HS-5 (cell line): ENCODE measurements around the gene SMPDL3A.
A peak's percentile ranks its signal among the peaks of the same experiment; 100 is the strongest.

Experiments used
- DNase-seq: peaks from one replicate; pipeline ENCODE4 v3.0.0-alpha.2; 2012; ENCODE audit warnings: low read depth

The SMPDL3A gene

DNA sequence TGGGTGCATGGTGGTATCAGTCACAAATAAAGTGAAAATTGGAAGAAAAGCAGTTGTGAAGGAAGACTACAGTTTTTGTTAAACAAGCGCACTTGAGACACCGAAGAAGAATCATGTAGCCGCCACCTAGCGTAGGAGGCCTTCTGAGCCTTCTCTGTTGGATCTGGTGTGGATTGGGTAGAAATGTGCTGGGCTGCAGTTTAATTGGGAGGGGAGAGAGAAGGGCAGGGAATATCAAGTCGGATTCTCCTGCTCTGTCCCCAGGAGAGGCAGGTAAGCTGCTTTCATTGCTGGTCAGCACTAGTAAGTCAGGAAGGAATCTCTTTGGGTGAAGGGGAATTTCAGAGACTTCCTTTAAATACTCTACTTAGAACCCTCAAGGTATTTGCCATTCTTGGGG is 10.8 kb upstream of the SMPDL3A start:
- no peak for DNase-seq

DNA sequence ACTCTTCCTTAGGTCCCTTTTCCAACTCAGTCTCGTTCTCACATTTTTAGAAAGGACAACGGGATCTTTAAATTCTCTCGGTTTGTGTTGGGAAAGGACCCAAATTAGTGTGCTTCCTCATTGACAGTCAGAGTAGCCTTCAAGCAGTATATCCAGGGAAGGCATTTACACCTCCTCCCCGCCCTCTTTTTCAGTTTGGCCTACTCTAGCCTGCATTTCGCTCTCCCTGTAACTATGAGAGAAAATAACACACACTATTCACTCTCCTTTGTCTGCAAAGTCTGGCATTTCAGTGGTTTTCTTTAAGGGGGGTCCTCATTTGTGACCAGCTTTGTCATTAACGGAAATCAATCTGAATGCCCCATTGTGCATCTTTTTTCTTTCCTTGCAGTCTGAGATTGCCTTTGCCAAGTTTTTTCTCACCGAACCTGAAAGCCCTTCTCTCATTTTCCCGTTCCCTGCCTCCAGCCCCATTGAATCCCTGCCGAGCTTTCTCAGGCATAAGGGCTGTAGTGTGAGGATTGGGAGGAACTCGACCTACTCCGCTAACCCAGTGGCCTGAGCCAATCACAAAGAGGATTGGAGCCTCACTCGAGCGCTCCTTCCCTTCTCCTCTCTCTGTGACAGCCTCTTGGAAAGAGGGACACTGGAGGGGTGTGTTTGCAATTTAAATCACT is 9.9 kb upstream of the SMPDL3A start:
- no peak for DNase-seq

DNA sequence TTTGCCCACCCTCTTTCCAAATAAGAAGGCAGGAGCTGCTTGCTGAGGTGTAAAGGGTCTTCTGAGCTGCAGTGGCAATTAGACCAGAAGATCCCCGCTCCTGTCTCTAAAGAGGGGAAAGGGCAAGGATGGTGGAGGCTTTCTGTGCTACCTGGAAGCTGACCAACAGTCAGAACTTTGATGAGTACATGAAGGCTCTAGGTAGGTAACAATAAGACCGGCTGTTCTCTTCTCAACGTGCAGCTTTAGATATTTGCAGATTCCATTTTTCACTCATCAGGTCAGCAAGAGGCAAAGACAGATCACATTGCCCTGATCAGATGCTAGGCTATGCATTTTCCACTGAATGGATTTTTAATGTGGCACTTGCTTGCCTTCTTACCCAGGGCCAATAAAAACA is 9.4 kb upstream of the SMPDL3A start, which contains the start of gene FABP7:
TSS of gene FABP7 (plus strand) at position 50 of the 400 bp plus-strand sequence. CDS start at position 129, 79 bp downstream.
- DNase-seq, result no peak

DNA sequence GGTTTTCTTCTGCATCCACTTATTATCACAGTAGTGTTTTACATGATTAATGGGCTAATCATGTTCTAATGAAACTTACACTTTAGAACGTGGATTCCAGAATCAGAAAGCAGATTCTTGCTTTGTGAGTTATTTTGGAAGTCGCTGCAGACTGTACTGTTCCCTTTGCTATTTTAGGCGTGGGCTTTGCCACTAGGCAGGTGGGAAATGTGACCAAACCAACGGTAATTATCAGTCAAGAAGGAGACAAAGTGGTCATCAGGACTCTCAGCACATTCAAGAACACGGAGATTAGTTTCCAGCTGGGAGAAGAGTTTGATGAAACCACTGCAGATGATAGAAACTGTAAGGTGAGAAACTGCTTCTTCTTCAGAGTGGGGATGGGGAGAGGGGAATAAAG is 8.9 kb upstream of the SMPDL3A start:
- DNase-seq, result no peak

DNA sequence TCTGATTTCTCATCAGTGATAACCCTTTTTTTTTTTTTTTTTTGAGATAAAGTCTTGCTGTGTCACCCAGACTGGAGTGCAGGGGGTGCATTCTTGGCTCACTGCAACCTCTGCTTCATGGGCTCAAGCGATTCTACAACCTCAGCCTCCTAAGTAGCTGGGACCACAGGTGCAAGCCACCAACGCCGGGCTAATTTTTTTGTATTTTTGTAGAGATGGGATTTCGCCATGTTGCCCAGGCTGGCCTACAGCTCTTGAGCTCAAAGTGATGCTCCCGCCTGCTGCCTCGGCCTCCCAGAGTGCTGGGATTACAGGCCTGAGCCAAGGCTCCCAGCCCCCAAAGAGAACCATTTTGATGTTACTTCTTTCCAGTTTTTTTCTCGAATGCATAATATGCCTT is 7.3 kb upstream of the SMPDL3A start:
- no peak for DNase-seq

DNA sequence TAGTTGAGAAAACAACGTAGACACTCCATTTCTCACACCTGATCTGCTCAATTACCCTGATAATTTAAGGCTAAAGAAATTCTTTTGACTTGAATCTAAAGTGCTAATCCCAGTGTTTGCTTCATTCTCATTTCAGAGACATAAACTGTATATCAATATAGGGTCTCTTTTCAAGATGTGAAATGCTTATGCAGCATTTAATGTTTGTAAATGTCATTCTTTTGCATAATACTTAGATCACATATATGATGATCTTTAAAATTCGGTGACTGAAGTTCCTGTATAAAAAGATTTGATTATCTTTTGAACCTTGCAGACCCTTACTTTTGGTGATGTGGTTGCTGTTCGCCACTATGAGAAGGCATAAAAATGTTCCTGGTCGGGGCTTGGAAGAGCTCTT is 5.7 kb upstream of the SMPDL3A start:
- no peak for DNase-seq

DNA sequence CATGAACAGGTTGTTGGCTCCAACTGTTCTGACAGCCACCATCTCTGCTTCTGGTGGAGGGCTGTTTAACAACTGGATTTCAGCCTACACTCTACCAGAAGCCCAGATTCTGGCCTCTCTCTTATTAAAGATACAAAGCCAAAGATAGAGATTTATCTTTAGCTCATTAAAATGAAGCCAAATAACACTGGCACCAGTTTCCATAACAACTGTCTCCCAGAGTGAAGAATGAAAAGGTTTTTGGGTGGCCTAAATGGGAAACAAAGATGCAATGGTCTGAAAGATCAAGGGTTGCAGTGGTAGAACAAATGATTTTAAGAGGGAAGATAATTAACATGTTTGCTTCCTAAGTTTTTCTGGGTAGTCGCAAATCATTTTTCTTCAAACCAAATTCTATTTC is 3.2 kb upstream of the SMPDL3A start:
- DNase-seq, result no peak

DNA sequence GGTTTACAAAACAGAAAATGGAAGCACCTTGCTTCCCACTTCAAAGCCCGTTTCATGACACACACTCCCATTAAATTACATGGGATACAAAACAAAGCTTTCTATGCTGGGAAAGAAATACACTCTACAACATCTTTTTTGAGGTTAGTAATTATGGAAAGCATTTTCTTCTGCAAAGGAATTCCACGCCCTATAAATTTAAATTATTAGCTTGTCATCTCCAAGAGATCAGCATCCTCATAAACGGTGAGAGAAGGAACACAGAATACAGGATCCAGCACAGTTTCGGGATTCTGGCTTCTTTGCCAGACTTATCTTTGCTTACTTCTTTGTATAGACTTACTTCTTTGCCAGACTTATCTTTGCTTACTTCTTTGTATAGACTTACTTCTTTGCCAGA is 1.3 kb upstream of the SMPDL3A start:
- DNase-seq, result no peak

DNA sequence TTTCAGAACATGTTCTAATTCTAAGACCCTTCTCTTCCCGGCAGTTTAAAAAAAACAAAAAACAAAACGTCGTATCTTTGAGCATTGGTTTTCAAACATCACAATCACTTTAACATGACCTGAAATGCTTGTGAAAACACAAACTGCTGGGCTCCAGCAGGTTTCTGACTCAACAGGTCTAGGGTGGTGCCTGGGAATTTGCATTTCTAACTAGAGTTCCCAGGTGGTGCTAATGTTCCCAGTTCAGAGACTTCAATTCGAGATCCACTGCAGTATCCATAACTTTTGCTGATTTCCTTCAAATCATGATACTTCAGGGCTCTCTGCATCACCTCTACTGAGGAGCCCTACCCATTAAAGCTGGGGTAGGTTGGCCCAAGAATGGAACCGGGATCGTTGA is 850 bp upstream of the SMPDL3A start:
- DNase-seq, result no peak

DNA sequence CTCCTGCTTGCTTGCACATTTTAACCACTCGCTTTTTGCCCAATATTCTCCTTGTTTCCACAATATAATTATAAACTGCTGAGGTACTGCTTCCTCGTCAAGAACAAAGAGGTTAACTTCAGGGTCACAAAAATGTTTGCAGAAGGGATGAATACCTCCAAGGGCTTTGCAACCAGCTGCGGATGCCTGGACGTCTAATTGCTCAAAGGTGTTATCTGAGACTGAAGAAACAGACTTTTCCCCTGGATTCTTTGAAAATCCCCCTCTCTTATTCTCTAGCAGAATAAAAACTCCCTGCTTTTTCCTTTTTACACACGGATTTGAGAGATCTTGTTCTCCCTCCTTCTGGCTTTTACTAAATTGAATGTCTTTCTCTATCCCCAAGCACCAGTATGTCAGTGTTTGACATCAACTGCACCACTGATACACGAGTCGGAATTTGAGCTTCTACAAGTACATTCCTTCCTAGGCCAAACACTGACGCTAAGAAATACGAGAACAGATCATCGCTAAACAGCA is 336 bp upstream of the SMPDL3A start:
- no peak for DNase-seq

DNA sequence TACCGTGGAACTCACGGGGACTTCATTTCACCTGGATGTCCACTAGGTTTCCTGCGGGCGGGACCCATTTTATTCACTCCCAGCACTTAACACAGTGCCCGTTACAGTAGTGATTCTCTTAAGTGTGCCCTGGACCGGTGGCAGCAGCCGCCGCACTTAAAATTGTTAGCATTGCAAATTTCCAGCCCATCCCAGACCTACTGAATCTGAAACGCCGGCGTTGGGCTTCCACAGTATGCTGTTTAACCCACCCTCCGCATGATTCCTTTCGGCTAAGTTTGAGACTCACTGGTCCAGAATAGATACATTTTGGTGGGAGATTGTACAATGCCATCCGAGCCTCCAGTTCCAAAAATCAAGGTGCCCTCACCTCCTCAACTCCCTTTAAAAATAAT is 967 bp downstream of the SMPDL3A start:
- DNase-seq, result no peak

DNA sequence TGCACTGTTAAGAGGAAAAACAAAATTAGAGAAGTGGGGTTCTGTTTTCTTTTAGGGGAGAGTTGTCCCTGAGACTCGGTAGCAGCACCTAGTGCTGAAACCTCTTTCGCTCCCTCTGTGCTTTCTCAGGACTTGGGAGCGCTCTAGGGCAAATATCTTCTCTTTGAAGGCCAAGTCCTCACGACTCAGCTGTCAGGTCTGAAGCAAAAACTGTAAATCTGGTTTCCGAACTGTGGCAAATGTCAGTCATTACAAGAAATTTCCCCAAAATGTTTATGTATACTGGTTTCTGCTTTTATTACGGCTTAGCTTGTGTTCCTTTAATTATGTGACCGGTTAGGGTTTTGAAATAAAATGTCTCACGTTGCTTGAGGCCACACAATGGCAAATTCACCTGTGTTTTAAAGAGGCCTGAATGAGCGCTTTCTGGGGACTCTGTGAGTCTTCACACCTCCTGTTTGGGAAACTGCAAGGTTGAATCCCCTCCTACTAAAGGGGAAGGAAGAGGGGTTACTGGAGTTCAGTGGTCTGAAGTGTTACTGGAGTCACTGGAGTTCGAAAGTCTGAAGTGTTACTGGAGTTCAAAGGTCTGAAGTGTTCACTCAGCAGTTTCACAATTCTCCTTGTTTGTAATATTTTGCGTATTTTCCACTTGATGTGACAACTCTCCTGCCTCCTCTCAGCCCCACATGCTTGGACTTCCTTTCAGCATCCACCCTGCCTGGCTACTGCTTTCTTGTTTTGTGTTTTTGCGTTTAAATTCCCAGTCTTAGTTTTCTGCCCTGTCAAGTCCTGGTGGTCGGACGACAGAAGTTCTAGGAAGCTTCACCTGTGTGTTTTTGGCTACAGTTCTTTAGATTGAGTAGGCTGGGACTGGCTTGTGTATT is 1.6 kb downstream of the SMPDL3A start:
- no peak for DNase-seq

DNA sequence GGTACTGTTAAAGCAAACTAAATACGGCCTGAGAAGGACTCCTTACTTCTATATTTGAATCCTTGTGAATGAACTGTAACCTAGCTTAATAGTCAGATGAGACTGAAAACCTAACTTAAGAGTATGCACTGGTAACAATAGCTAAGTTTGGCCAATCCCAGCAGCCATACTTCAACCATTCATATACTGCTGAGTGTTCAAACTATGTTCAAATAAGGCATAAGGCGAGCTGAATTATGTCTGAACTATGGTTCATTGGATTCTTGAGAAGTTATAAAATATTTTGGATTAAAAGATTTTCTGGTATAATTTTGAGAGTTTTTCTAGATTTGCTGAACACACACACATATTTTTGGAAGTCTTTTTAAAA is 2.2 kb downstream of the SMPDL3A start:
- DNase-seq, result no peak

DNA sequence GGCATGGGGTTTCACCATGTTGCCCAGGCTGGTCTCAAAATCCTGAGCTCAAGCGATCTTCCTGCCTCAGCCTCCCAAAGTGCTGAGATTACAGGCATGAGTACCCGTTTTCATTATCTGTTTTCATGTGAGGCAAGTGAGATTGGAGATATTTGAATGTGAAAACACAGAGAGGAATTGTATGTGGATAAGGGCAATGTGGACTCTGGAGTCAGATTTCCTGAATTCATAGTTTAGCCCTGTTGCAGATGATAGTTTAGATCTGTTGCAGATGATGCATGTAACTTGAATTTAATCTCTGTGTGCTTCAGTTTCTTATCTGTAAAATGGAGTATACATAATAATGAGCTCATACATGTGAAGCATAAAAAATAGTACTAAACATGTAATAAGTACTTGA is 3.7 kb downstream of the SMPDL3A start:
- no peak for DNase-seq

DNA sequence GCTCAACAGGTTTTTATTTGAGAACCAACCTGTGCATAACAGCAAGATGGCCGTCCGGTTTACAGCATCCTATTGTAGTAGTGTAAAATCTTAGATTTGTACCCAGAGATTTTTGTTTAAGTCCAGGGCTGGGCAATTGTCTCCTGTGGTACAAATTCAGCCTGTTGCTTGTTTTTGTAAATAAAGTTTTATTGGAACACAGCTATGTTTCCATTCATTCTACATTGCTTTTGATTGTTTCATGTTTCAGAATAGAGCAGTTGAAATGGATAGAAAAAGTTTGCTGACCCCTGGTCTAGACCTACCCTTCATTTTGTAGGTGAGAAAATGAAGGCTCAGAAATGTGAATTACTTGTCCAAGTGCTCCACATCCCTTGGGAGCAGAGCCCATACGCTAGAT is 8.5 kb downstream of the SMPDL3A start:
- DNase-seq, result no peak

DNA sequence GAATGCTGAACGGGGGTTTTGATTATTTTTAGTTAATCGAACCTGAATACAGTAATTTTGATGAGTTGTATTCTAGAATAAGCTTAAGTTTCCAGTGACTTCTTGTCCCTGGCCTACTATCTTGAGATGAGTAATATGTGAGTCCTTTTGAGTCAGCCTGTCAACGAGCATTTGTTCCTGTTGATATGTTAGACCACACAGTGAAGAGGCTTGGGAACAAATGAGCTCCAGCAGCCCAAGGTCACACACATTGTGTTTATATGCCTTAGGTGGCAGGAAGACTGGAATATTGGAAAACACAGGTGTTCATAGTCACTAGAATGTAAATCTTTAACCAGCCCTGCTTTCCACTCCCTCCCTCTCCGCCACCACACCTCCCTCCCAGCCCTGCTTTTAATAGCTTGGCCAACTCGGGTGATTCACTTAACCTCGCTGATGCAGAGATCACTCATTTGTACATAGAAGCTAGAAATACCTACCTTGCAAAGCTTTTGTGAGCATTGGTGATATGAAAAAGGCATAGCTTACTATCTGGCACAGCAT is 9.1 kb downstream of the SMPDL3A start:
- DNase-seq, result peak; percentile 58

DNA sequence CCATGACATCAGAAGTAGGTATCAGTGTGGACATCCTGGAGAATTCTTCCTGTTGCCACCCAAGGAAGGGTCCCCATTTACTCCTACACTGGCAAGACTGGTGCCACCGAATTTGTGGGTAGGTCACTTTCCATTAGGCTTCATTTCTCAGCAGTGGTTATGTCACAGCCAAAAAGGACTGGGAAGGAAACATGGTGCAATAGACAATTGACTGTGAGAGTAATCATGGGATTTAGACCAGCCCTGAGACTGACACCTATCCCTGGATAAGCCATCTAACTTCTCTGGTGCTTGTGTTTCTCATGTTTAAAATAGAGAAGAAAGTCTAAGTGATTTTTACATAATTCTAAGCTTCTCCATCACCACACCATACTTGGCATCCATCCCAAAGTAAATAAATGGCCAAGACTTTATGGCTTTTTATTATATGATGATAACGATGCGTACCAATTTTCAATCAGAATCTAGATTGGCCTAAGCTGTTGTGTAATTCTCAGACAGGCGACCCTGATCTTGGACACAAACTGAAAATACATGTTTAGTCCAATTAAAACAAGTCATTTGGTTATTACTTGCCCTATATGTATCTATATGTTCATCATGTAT is 10.2 kb downstream of the SMPDL3A start:
- DNase-seq, result no peak

DNA sequence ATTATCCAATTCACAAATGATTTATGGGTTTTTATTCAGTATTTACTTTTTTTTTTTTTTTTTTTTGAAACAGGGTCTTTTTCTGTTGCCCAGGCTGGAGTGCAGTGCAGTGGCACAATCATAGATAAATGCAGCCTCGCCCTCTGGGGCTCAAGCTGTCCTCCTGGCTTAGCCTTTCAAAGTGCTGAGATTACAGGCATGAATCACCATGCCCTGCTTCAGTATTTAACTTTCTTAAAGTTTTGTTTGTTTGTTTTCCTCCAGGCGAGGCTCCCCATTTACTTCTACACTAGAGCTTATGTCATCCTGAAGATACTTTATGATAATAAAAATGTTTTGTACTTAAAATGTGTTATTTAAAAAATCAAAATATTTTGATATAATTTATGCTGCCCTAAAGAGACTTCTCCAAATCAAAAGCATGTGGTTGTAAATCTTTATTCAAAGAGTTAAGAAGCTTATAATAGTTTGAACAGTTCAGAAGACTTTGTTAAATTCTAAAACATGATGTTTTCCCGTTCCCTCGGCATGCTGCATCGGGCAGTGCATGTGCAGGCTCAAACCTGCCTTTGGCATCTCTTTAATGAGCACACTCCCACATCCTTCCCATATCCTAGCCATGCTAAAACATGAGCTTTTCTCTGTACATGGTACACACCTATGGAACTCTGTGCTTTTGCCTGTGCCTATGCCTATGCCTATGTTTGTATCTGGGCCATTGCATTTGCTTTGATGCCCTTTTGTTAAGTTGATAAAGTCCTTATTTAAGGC is 11.0 kb downstream of the SMPDL3A start:
- DNase-seq, result no peak

DNA sequence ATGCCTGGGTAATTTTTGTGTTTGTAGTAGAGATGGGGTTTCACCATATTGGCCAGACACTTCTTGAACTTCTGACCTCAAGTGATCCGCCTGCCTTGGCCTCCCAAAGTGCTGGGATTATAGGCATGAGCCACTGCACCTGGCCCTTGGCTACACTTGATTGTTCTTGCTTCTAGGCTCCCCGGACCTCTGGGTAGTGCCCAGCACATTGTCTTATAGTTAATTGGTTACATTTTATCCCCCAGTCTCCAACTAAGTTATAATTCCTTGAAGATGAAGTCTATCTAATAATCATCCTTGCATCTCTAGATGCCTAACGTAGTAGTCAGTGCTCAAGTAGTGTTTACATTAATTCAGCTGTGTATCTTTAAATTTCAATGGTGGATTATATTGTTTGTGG is 11.8 kb downstream of the SMPDL3A start:
- no peak for DNase-seq

DNA sequence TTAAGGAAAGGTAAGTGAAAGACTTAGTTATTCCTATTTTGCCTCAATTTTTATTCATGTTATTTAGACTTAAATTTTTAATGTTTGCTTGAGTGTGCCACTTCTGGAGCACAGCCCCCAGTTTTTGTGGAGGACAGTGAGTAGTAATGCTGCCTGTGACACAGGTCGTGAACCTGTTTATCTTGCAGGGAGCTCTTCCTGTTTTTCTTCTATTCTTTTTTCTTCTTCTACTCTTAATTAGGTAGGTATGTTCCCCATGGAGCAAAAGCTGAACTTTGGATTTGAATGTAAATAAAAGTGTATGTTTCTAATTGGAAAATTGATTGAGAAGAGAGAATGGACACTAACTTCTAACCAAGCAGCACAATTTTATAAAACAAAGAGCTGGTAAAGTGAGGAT is 12.3 kb downstream of the SMPDL3A start:
- DNase-seq, result no peak

DNA sequence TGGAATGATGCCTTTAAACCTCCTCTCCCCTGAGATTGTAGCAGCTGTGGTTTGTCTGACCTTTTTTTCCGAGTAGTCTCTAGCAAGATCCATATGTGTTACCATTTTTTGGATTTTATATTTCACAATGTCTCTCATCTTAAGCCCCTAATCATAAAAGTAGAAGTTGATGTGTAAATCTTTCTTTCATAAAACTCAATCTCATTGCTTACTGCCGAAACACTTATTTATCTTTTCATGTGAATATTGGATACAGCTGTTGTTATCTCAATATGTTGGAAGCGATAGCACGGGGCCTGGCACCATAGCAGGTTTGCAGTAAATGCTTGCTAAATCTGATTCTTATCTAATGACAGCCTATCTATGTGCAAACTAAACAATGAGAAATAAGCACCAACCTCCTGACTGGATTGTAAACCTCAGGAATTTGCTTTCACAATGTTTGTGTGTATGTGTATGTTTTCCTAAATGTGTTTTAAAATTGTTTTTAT is 14.2 kb downstream of the SMPDL3A start:
- no peak for DNase-seq
